Ectodermal cell (in vitro differentiated cells): ENCODE data around the gene COL13A1.

Experiments used
- H3K27ac ChIP-seq: 2 replicates; pipeline ENCODE4 v1.7.0; 2013; ENCODE audit warnings: mild to moderate bottlenecking, low read depth, low read length; ENCODE audit not compliant: insufficient read depth, poor library complexity, severe bottlenecking
- H3K27me3 ChIP-seq: 2 replicates; pipeline ENCODE4 v1.7.0; 2013; ENCODE audit warnings: mild to moderate bottlenecking, low read length; ENCODE audit not compliant: insufficient read depth, control insufficient read depth, poor library complexity, severe bottlenecking
- H3K36me3 ChIP-seq: one replicate; pipeline ENCODE4 v1.7.0; 2013; ENCODE audit warnings: low read length; ENCODE audit not compliant: control insufficient read depth, insufficient read depth
- H3K4me1 ChIP-seq: one replicate; pipeline ENCODE4 v1.7.0; 2013; ENCODE audit warnings: low read length; ENCODE audit not compliant: control insufficient read depth, insufficient read depth
- H3K4me3 ChIP-seq: 2 replicates; pipeline ENCODE4 v1.7.0; 2013; ENCODE audit warnings: low read depth, low read length, control low read depth; ENCODE audit not compliant: insufficient read depth
- H3K9me3 ChIP-seq: 2 replicates; pipeline ENCODE4 v1.7.0; 2013; ENCODE audit warnings: mild to moderate bottlenecking, low read length, moderate library complexity; ENCODE audit not compliant: control insufficient read depth
- WGBS, 2 experiments: methylation state at CpG; one replicate each; pipeline ENCODE4 v1.1.7; 2013; ENCODE audit warnings: missing lambda C conversion rate in 2 of 2; 5-methylcytosine and 5-hydroxymethylcytosine counted together

COL13A1 gene

GRCh38 chr10:69850440-69850839 lies 48.7 kb downstream of the COL13A1 start:
- Histone ChIP-seq H3K4me3 (no peak overlapping the region), H3K9me3 (no peaks in the 10 kb centered on the region), H3K27ac (no peak overlapping the region), H3K4me1 (peaks cover 50% of the 10 kb centered on the region), H3K36me3 (no peaks in the 10 kb centered on the region), H3K27me3 (no peaks in the 10 kb centered on the region)
- 59 to 65% methylated on average over 6 of the region's 6 CpGs for WGBS, 2 experiments

- H3K9me3 ChIP-seq = no peaks in the 10 kb centered on the region
- H3K27me3 ChIP-seq = no peaks in the 10 kb centered on the region
- H3K4me1 ChIP-seq = peaks cover 44% of the 10 kb centered on the region
- H3K27ac ChIP-seq = no peak overlapping the region
- H3K4me3 ChIP-seq = no peak overlapping the region
- WGBS, 2 experiments = 96 to 100% methylated on average over 1 of the region's 1 CpG
- H3K36me3 ChIP-seq = no peaks in the 10 kb centered on the region
Measured at GRCh38 chr10:69851306-69851705, 49.6 kb downstream of the COL13A1 start.

- H3K27me3 ChIP-seq = no peaks in the 10 kb centered on the region
- H3K4me3 ChIP-seq = no peak overlapping the region
- 49 to 50% methylated on average over 7 of the region's 7 CpGs for WGBS, 2 experiments
- no peaks in the 10 kb centered on the region for H3K36me3 ChIP-seq
- peaks cover 28% of the 10 kb centered on the region for H3K4me1 ChIP-seq
- H3K27ac ChIP-seq = no peak overlapping the region
- no peaks in the 10 kb centered on the region for H3K9me3 ChIP-seq
Measured at GRCh38 chr10:69853064-69853463, 51.4 kb downstream of the COL13A1 start.

GRCh38 chr10:69854511-69855345 lies 53.0 kb downstream of the COL13A1 start:
- Histone ChIP-seq H3K36me3 (no peaks in the 10 kb centered on the region), H3K27me3 (no peaks in the 10 kb centered on the region), H3K9me3 (no peaks in the 10 kb centered on the region), H3K4me1 (peaks cover 17% of the 10 kb centered on the region), H3K27ac (no peak overlapping the region), H3K4me3 (no peak overlapping the region)
- WGBS, 2 experiments = 92 to 94% methylated on average over 10 of the region's 10 CpGs

GRCh38 chr10:69855346-69856111 lies 53.8 kb downstream of the COL13A1 start:
- WGBS, 2 experiments = 84 to 88% methylated on average over 5 of the region's 6 CpGs
- H3K27ac ChIP-seq = no peak overlapping the region

GRCh38 chr10:69856601-69857166 lies 55.0 kb downstream of the COL13A1 start:
- H3K4me1 ChIP-seq = peaks cover 26% of the 10 kb centered on the region
- no peak overlapping the region for H3K27ac ChIP-seq
- 87 to 91% methylated on average over 7 of the region's 7 CpGs for WGBS, 2 experiments
- H3K4me3 ChIP-seq = no peak overlapping the region
- H3K27me3 ChIP-seq = no peaks in the 10 kb centered on the region
- no peaks in the 10 kb centered on the region for H3K9me3 ChIP-seq
- H3K36me3 ChIP-seq = no peaks in the 10 kb centered on the region

More at GRCh38 chr10:69855346-69856111, 53.8 kb downstream of the COL13A1 start:
- Histone ChIP-seq H3K4me3 (no peak overlapping the region), H3K27me3 (no peaks in the 10 kb centered on the region), H3K36me3 (no peaks in the 10 kb centered on the region), H3K9me3 (no peaks in the 10 kb centered on the region), H3K4me1 (peaks cover 22% of the 10 kb centered on the region)

GRCh38 chr10:69858201-69858600 lies 56.5 kb downstream of the COL13A1 start:
- H3K4me1 ChIP-seq = peaks cover 17% of the 10 kb centered on the region
- no peaks in the 10 kb centered on the region for H3K36me3 ChIP-seq
- WGBS, 2 experiments = 97 to 98% methylated on average over 1 of the region's 1 CpG
- H3K27me3 ChIP-seq = no peaks in the 10 kb centered on the region
- no peak overlapping the region for H3K27ac ChIP-seq
- H3K4me3 ChIP-seq = no peak overlapping the region
- H3K9me3 ChIP-seq = no peaks in the 10 kb centered on the region

GRCh38 chr10:69860271-69860670 lies 58.6 kb downstream of the COL13A1 start:
- Histone ChIP-seq H3K36me3 (no peaks in the 10 kb centered on the region), H3K27me3 (no peaks in the 10 kb centered on the region), H3K4me3 (no peak overlapping the region), H3K9me3 (no peaks in the 10 kb centered on the region), H3K4me1 (peaks cover 22% of the 10 kb centered on the region), H3K27ac (no peak overlapping the region)
- 45 to 48% methylated on average over 9 of the region's 9 CpGs for WGBS, 2 experiments

GRCh38 chr10:69861251-69862240 lies 59.8 kb downstream of the COL13A1 start:
- Histone ChIP-seq H3K9me3 (no peaks in the 10 kb centered on the region), H3K36me3 (no peaks in the 10 kb centered on the region), H3K4me1 (peaks cover 34% of the 10 kb centered on the region), H3K27me3 (no peaks in the 10 kb centered on the region), H3K27ac (no peak overlapping the region), H3K4me3 (no peak overlapping the region)
- WGBS, 2 experiments = 67 to 69% methylated on average over 7 of the region's 7 CpGs
